IPS-20b (cell line): Measurements from ENCODE around the gene SELENOO.

Source experiments
- H3K27ac ChIP-seq: one replicate; pipeline ENCODE4 v1.5.1; 2013; ENCODE audit warnings: low read length
- H3K27me3 ChIP-seq: 2 replicates; pipeline ENCODE4 v1.6.1; 2013; ENCODE audit warnings: mild to moderate bottlenecking, low read length, inconsistent platforms; ENCODE audit not compliant: insufficient read depth
- H3K36me3 ChIP-seq: 2 replicates; pipeline ENCODE4 v1.6.1; 2013; ENCODE audit warnings: low read depth, mild to moderate bottlenecking, inconsistent platforms, low read length, moderate library complexity; ENCODE audit not compliant: insufficient read depth
- H3K4me1 ChIP-seq: 2 replicates; pipeline ENCODE4 v1.6.1; 2013; ENCODE audit warnings: mild to moderate bottlenecking, control low read depth, inconsistent platforms, low read length, moderate library complexity; ENCODE audit not compliant: insufficient read depth
- H3K4me3 ChIP-seq: 2 replicates; pipeline ENCODE4 v1.5.1; 2013; ENCODE audit warnings: mild to moderate bottlenecking, low read length, inconsistent platforms
- H3K9ac ChIP-seq: 2 replicates; pipeline ENCODE4 v1.6.1; 2013; ENCODE audit warnings: low read depth, mild to moderate bottlenecking, inconsistent platforms, low read length, moderate library complexity
- H3K9me3 ChIP-seq: 2 replicates; pipeline ENCODE4 v1.6.1; 2013; ENCODE audit warnings: mild to moderate bottlenecking, low read depth, low read length, inconsistent platforms; ENCODE audit not compliant: insufficient read depth

Gene SELENOO

DNA sequence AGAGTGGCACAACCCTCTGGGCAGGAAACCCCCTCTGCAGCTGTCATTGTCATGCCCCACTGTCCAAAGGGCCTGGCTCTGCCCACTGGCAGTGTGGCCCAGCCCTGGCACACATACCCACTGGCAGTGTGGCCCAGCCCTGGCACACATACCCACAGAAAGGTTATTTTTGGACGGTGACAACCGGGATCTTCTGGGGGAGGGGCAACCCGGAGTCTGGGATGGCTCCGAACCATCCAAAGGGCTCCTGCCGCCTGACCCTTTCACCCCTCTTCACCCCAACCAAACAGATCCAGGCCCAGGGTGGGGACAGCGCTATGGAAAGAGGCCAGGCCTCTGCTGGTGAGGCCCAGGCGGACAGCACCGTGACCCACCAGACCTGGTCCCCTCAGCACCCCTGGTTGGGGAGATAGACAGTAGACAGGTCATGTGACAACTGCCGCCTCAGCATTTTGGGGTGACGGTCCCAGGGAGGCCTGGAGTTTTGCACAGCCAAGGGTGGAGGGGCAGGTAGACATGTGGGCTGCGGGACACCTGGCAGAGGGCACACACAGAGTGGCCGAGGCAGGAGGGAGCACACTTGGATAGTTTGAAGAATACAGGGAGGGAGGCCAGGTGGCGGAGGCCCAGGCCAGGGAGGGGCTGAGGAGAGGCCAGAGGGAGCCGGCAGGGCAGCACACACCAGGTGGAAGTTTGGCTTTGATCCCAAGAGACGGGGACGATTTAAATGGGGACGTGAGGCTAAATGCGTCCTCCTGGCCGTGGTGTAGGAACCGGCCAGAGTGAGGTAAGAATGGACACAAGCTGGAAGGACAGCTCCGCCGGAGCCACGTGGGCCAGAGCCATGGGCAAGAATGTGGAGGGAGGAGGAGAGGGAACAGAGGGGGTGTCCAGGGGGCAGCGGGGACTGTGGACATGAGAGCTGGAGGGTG, 57.8 kb downstream of the SELENOO start:
- no peaks in the 10 kb centered on the region for H3K36me3 ChIP-seq
- H3K4me1 ChIP-seq, result peaks cover 3% of the 10 kb centered on the region; the same call in 1 of the 2 replicates
- peaks cover 29% of the 10 kb centered on the region for H3K27me3 ChIP-seq
- no peak overlapping the region for H3K4me3 ChIP-seq
- no peaks in the 10 kb centered on the region for H3K9me3 ChIP-seq
- H3K9ac ChIP-seq, result no peak overlapping the region
- H3K27ac ChIP-seq, result no peak overlapping the region

DNA sequence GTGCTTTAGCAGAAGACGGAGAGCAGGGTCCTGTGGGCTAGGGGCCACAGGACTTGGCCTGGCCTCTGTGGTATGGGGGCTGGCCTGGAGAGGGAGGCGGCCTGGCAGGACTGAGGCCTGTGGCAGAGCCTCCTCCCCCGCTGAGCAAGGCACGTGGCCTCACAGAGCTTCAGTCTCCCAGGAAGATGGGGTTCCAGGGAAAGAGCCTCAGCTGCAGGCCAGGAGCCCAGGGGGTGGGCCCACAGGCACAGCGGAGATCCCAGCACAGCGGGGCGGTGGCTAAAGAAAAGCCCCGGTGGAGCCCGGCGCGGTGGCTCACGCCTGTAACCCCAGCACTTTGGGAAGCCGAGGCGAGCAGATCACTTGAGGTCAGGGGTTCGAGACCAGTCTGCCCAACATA, 58.5 kb downstream of the SELENOO start:
- Histone ChIP-seq H3K36me3 (no peaks in the 10 kb centered on the region), H3K4me3 (no peak overlapping the region), H3K9me3 (no peaks in the 10 kb centered on the region), H3K27ac (no peak overlapping the region), H3K4me1 (peaks cover 3% of the 10 kb centered on the region; the same call in 1 of the 2 replicates), H3K9ac (no peak overlapping the region), H3K27me3 (peaks cover 29% of the 10 kb centered on the region)

DNA sequence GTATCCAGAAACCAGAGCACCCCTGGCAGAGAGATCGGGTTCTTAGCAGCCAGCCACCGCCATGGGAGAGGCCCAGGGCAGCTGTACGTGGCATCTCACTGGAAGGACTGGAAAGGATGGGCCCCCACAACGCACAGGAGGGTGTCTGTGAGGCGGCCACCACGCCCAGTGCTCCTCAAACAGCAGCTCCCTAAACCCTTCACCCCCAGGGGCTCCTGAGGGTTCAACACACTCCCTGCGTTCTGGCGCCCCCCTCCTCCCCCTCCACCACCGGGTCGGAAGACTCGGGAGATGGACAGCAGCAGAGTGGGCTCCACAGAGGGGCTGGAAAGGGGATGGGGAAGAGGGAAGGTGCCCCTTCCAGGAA, 59.6 kb downstream of the SELENOO start:
- no peaks in the 10 kb centered on the region for H3K9me3 ChIP-seq
- H3K27me3 ChIP-seq, result peaks cover 34% of the 10 kb centered on the region
- H3K9ac ChIP-seq, result no peak overlapping the region
- no peaks in the 10 kb centered on the region for H3K36me3 ChIP-seq
- peak overlapping the region; percentile 60 for H3K4me3 ChIP-seq
- peaks cover 3% of the 10 kb centered on the region; the same call in 1 of the 2 replicates for H3K4me1 ChIP-seq
- no peak overlapping the region for H3K27ac ChIP-seq

- H3K4me3 ChIP-seq, result peak overlapping the region; percentile 60
- H3K9me3 ChIP-seq, result no peaks in the 10 kb centered on the region
- no peaks in the 10 kb centered on the region for H3K36me3 ChIP-seq
- peaks cover 34% of the 10 kb centered on the region for H3K27me3 ChIP-seq
- no peak overlapping the region for H3K27ac ChIP-seq
- no peak overlapping the region for H3K9ac ChIP-seq
- peaks cover 3% of the 10 kb centered on the region; the same call in 1 of the 2 replicates for H3K4me1 ChIP-seq
Observed at GRCh38 chr22:50260801-50261614, 60.2 kb downstream of the SELENOO start.

DNA sequence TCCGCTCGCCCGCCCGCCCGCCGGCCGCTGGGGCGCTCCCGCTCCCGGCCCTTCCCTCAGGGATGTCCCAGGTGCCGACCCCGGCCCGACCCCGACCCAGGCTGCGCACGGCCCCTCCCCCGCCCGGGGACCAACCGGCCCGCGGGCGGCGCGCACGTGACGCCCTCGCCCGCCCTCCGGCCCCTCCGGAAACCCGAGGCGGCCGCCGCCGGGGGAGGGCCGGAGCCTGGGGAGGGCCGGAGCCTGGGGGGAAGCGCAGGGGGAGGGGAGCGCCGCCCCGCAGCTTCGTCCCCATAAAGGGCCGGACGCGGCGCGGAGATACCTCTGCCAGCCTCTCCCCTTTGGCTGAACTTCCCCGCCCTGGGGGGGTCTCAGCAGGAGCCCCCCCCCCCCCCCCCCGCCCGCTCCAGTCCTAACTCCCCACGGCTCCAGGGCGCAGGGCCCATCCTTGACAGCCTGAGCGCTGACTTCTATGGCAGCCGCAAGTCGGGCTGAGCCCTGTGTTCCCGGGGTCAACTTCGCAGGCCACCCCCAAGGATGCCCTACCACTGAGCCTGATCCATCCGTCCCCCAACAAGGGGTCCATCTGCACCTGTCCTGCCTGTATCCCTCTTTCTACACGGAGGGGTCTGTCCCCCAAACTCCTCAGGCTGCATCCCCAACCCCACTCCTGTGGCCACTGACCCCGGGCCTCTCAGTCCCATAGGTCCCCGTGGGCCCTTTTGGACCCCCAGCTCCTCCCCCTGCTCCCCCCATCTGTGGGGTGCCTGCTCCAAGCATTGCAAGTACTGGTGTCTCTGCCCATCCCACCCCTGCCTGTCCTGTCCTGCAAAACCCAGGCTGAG, 61.0 kb downstream of the SELENOO start, which contains the start of gene MAPK12:
MAPK12 (minus strand) TSS at position 69 of the 845 bp plus-strand sequence. CDS start 174 bp downstream, outside the sequence.
- H3K27ac ChIP-seq, result no peak within 1 kb of the TSS

GRCh38 chr22:50262460-50262911, 61.7 kb downstream of the SELENOO start:
- Histone ChIP-seq H3K27ac (no peak overlapping the region), H3K27me3 (peaks cover 43% of the 10 kb centered on the region), H3K4me1 (peaks cover 3% of the 10 kb centered on the region; the same call in 1 of the 2 replicates), H3K4me3 (no peak overlapping the region), H3K36me3 (no peaks in the 10 kb centered on the region), H3K9me3 (no peaks in the 10 kb centered on the region), H3K9ac (no peak overlapping the region)

More for the DNA sequence above, 61.0 kb downstream of the SELENOO start, which contains the start of gene MAPK12:
- peak within 1 kb of the TSS; percentile 60 for H3K4me3 ChIP-seq
- peaks cover 3% of the 10 kb centered on the region; the same call in 1 of the 2 replicates for H3K4me1 ChIP-seq
- no peak within 1 kb of the TSS for H3K9ac ChIP-seq
- H3K27me3 ChIP-seq, result peaks cover 41% of the 10 kb centered on the region
- no peaks in the 10 kb centered on the region for H3K36me3 ChIP-seq
- no peaks in the 10 kb centered on the region for H3K9me3 ChIP-seq

DNA sequence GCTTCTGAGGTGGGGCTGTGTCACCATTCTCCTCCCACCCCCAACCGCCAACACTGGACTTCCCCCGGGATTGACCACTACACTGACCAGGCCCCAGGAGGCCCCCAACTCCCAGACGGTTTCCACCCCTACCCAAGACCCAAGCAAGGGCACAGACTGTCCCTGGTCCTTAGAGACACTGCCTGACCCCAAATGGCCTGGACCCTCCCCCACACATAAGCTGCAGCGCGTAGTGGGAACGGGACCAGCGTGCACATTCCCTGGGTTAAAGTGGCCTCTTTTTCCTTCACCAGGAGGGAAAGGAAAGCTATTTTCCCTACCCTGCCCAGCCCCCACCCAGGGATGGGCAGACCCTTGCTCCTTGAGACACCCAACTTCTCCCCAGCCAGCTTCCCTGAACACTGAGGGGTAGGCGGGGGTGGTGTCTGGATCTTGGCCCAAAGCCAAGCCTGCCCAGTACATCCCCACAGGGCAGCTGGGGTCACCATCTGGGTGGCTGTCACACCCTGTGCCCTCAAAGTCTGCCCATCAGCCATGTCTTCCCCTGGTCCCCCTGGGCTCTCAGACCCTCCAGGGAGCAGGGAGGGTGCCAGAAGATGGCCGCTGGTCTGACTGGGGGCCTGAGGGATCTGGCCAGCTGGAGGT, 62.3 kb downstream of the SELENOO start:
- no peaks in the 10 kb centered on the region for H3K9me3 ChIP-seq

DNA sequence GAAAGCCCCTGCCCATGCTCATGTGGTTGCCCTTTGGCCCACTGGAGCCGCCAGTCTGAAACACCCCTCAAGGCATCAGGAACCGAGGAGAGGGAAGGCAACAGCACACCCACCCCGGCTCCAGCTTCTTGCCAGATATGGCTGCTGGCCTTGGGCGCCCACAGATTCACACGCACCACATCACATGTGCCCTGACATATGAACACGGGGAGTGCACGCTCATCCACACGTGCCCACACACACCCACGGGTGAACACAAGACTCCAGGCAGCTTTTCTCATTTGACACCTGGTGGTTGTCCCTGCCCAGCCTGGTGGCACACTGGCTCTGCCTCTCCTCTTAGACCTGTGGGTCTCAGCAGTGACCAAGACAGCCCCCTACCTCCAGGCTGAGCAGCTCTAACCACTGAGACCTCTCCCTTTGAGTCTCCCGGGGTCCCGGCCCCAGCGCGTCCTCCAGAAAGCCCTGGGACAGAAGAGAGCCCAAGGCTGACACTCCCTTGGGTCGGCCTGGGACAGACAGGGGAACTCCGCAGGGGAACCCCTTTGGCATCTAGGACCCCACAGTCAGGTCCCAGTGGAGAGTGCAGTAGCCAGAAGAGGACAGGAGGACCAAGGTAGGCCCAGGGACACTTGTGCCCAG, 63.4 kb downstream of the SELENOO start:
- peaks cover 3% of the 10 kb centered on the region; the same call in 1 of the 2 replicates for H3K4me1 ChIP-seq
- no peak overlapping the region for H3K27ac ChIP-seq
- H3K9ac ChIP-seq, result no peak overlapping the region
- H3K4me3 ChIP-seq, result no peak overlapping the region
- peaks cover 58% of the 10 kb centered on the region for H3K27me3 ChIP-seq
- H3K36me3 ChIP-seq, result no peaks in the 10 kb centered on the region
- H3K9me3 ChIP-seq, result no peaks in the 10 kb centered on the region

More for the DNA sequence above, 62.3 kb downstream of the SELENOO start:
- Histone ChIP-seq H3K4me1 (peaks cover 3% of the 10 kb centered on the region; the same call in 1 of the 2 replicates), H3K27me3 (peaks cover 47% of the 10 kb centered on the region), H3K9ac (no peak overlapping the region), H3K27ac (no peak overlapping the region), H3K36me3 (no peaks in the 10 kb centered on the region), H3K4me3 (no peak overlapping the region)

DNA sequence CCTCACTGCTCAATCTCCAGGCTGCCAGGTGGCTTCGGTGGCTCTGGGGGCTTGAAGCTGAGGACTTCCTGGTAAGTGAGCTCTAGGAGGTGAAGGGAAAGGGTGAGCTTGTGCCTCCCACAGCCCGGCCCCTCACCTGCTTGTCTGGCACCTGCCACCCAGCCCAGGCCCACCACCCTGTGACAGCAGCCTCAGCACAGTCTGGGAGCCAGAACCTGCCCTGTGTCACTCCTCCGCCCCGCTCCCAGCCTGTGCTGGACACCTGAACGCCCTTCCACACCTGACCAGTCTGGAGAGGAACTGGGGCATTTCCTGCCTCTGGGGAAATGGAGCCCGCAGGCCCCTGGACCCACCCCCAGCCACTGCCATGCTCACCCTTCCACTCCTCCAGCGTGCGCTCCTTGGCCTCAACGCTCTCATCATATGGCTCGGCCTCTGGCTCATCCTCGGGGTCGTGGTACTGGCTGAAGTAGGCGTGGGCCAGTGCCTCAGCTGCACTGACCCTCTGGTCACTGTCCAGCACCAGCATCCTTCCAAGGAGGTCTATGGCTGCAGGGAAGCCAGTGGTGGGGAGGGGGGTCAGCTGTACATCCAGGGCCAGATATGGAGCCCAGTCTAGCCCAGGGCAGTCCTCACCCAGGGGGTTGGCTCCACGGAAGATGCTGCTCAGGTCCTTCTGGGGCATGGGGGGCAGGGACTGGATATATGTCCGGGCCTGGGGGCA, 64.3 kb downstream of the SELENOO start:
- H3K27ac ChIP-seq, result no peak overlapping the region
- no peaks in the 10 kb centered on the region for H3K36me3 ChIP-seq
- H3K9ac ChIP-seq, result no peak overlapping the region
- no peak overlapping the region for H3K4me3 ChIP-seq
- H3K27me3 ChIP-seq, result peaks cover 65% of the 10 kb centered on the region
- H3K4me1 ChIP-seq, result peaks cover 3% of the 10 kb centered on the region; the same call in 1 of the 2 replicates
- no peaks in the 10 kb centered on the region for H3K9me3 ChIP-seq

- H3K36me3 ChIP-seq, result no peaks in the 10 kb centered on the region
- H3K4me1 ChIP-seq, result peaks cover 2% of the 10 kb centered on the region
- peaks cover 68% of the 10 kb centered on the region for H3K27me3 ChIP-seq
- H3K4me3 ChIP-seq, result no peak overlapping the region
- H3K27ac ChIP-seq, result no peak overlapping the region
- H3K9ac ChIP-seq, result no peak overlapping the region
- no peaks in the 10 kb centered on the region for H3K9me3 ChIP-seq
Observed at GRCh38 chr22:50266994-50267393, 66.2 kb downstream of the SELENOO start.
